Gastroesophageal sphincter (tissue), 4 donors: Measurements from ENCODE around the gene GALC. TPM values are rescaled to one million over a fixed set of nuclear protein-coding genes. Genes with fewer than 3 reads are reported as not detected.

Experiments used
- ATAC-seq: fragments of 150-250 bp; one replicate; pipeline ENCODE4 v1.9.1; 2016; ENCODE audit warnings: mild to moderate bottlenecking, moderate library complexity
- H3K27ac ChIP-seq, 4 donors: fragments of 200-600 bp; sonication (generic) in 3 of 4; 1 replicate in 3 of 4; 2 replicates in 1 of 4; pipeline ENCODE4 v1.5.1; 2016 to 2019
- H3K27me3 ChIP-seq: fragments of 200-600 bp; sonication (generic); one replicate; pipeline ENCODE4 v1.5.1; 2019
- H3K36me3 ChIP-seq, 2 donors: fragments of 200-600 bp; sonication (generic); one replicate each; pipeline ENCODE4 v1.5.1; 2019; ENCODE audit warnings: control low read depth in 1 of 2
- H3K4me1 ChIP-seq, 3 donors: fragments of 200-600 bp; sonication (generic); 1 replicate in 2 of 3; 2 replicates in 1 of 3; pipeline ENCODE4 v1.5.1; 2016 to 2019; ENCODE audit warnings: control low read depth in 2 of 3
- H3K4me3 ChIP-seq, 2 donors: fragments of 200-600 bp; sonication (generic); one replicate each; pipeline ENCODE4 v1.5.1; 2019; ENCODE audit warnings: mild to moderate bottlenecking in 1 of 2, moderate library complexity in 1 of 2
- H3K9me3 ChIP-seq, 3 donors: fragments of 200-600 bp; sonication (generic); one replicate each; pipeline ENCODE4 v1.5.1; 2017 to 2019; ENCODE audit warnings: control low read depth in 2 of 3
- CTCF ChIP-seq, 4 experiments: fragments of 200-600 bp in 2 of 4; fragments of 450-650 bp in 2 of 4; sonication (generic) in 1 of 4; IDR thresholded peaks; one replicate each; pipeline ENCODE4 v1.5.1; 2017 to 2019; ENCODE audit warnings: antibody characterized with exemption in 4 of 4, mild to moderate bottlenecking in 2 of 4, moderate library complexity in 2 of 4
- EP300 ChIP-seq: sonication (generic); formaldehyde crosslinking; IDR thresholded peaks from one replicate; pipeline ENCODE4 v1.6.1; 2017; ENCODE audit warnings: antibody characterized with exemption, mild to moderate bottlenecking
- POLR2A ChIP-seq, 2 donors: fragments of 450-650 bp; IDR thresholded peaks; one replicate each; pipeline ENCODE4 v1.6.1; 2017; ENCODE audit warnings: antibody characterized with exemption in 2 of 2, mild to moderate bottlenecking in 2 of 2, moderate library complexity in 1 of 2
- POLR2AphosphoS5 ChIP-seq: sonication (generic); formaldehyde crosslinking; IDR thresholded peaks from one replicate; pipeline ENCODE4 v1.6.1; 2017; ENCODE audit warnings: antibody characterized with exemption
- WGBS, 2 donors: methylation state at CpG; one replicate each; pipeline ENCODE4 v1.1.5; 2018; ENCODE audit warnings: low coverage in 1 of 2; 5-methylcytosine and 5-hydroxymethylcytosine counted together
- total RNA-seq, 4 donors: library from RNA; depleted of rRNA; stranded (reverse); fragments of >200 nt; gene quantifications; one replicate each; pipeline ENCODE4 v1.1.0, GENCODE V29; 2016

The GALC gene
- total RNA-seq, 4 donors from 2014 or later: 13.7 to 19.9 (median 16.6) TPM

GRCh38 chr14:87952307-87953094 is 40.5 kb downstream of the GALC start:
- Histone ChIP-seq H3K4me1 (no peaks in the 10 kb centered on the region), H3K27ac (no peak overlapping the region), H3K27me3 (no peaks in the 10 kb centered on the region), H3K36me3 (peaks cover 0 to 57% of the 10 kb centered on the region in 2 donors), H3K4me3 (no peak overlapping the region), H3K9me3 (no peaks in the 10 kb centered on the region)
- WGBS, 2 donors: 80 to 90% methylated on average over 3 of the region's 3 CpGs
- ATAC-seq: no peak
- TF ChIP-seq CTCF (IDR thresholded peaks at IDR 0.05) (no peak), POLR2A (IDR thresholded peaks at IDR 0.05) (no peak), POLR2AphosphoS5 (no peak), EP300 (no peak)

GRCh38 chr14:87944987-87945604 is 47.9 kb downstream of the GALC start:
- TF ChIP-seq EP300 (no peak), POLR2AphosphoS5 (no peak), POLR2A (IDR thresholded peaks at IDR 0.05) (no peak), CTCF (IDR thresholded peaks at IDR 0.05) (peak; percentile 27 to 61 (median 58))
- Histone ChIP-seq H3K4me3 (no peak overlapping the region), H3K9me3 (no peaks in the 10 kb centered on the region), H3K36me3 (peaks cover 0 to 84% of the 10 kb centered on the region in 2 donors), H3K27me3 (no peaks in the 10 kb centered on the region), H3K4me1 (no peaks in the 10 kb centered on the region), H3K27ac (no peak overlapping the region)
- ATAC-seq: no peak
- 27% methylated on average over 4 of the region's 4 CpGs for WGBS, 2 donors

GRCh38 chr14:87940894-87941293 is 52.1 kb downstream of the GALC start:
- H3K4me1 ChIP-seq: no peaks in the 10 kb centered on the region
- ATAC-seq: no peak
- no peaks in the 10 kb centered on the region for H3K9me3 ChIP-seq
- no peak overlapping the region for H3K4me3 ChIP-seq
- H3K27ac ChIP-seq: no peak overlapping the region
- H3K27me3 ChIP-seq: no peaks in the 10 kb centered on the region
- peaks cover 0 to 70% of the 10 kb centered on the region in 2 donors for H3K36me3 ChIP-seq
- TF ChIP-seq POLR2AphosphoS5: no peak
- TF ChIP-seq EP300: no peak
- no peak for TF ChIP-seq CTCF (IDR thresholded peaks at IDR 0.05)
- TF ChIP-seq POLR2A (IDR thresholded peaks at IDR 0.05): no peak
- WGBS, 2 donors: 90 to 92% methylated on average over 2 of the region's 2 CpGs

GRCh38 chr14:87940382-87940781 is 52.6 kb downstream of the GALC start:
- ATAC-seq: no peak
- WGBS, 2 donors: 88 to 93% methylated on average over 3 of the region's 3 CpGs
- peaks cover 0 to 70% of the 10 kb centered on the region in 2 donors for H3K36me3 ChIP-seq
- TF ChIP-seq POLR2AphosphoS5: no peak
- no peak for TF ChIP-seq CTCF (IDR thresholded peaks at IDR 0.05)
- TF ChIP-seq POLR2A (IDR thresholded peaks at IDR 0.05): no peak
- no peak for TF ChIP-seq EP300
- no peaks in the 10 kb centered on the region for H3K4me1 ChIP-seq
- no peaks in the 10 kb centered on the region for H3K27me3 ChIP-seq
- H3K27ac ChIP-seq: no peak overlapping the region
- H3K9me3 ChIP-seq: no peaks in the 10 kb centered on the region
- no peak overlapping the region for H3K4me3 ChIP-seq

GRCh38 chr14:87935886-87936285 is 57.1 kb downstream of the GALC start:
- no peak for ATAC-seq
- Histone ChIP-seq H3K36me3 (peaks cover 0 to 65% of the 10 kb centered on the region in 2 donors), H3K9me3 (no peaks in the 10 kb centered on the region), H3K4me1 (no peaks in the 10 kb centered on the region), H3K4me3 (no peak overlapping the region), H3K27ac (no peak overlapping the region), H3K27me3 (no peaks in the 10 kb centered on the region)
- WGBS, 2 donors: 100% methylated on average over 1 of the region's 1 CpG
- no peak for TF ChIP-seq EP300
- TF ChIP-seq POLR2AphosphoS5: no peak
- no peak for TF ChIP-seq POLR2A (IDR thresholded peaks at IDR 0.05)
- no peak for TF ChIP-seq CTCF (IDR thresholded peaks at IDR 0.05)
